ENCODE results near the gene AARS2.
"Not testable (repeated sequence)": the region's sequence is repeated elsewhere in the genome, so short reads cannot be mapped to it uniquely, and the experiment has no call there.

The AARS2 gene

DNA sequence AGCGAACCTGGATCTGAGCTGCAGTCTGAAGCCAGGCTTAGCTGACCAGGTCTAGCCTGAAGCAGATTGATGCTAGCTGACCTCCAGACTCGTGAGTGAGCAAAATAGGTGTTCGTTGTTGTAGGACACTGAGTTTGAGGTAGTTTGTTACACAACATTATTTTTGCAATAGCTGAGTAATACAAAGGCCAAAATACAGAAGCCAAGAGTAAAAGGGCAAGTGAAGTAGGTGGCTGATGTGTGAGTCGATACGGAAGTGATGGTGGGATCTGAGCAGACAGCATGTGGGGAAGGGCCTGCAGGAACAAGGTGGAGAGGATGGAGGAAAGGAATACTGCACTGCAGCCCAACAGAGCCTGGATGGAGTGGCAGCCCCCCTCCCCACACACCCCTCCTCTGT lies 20.8 kb upstream of the AARS2 start:
- no peak overlapping the region for H3K27ac Mint-ChIP-seq
- H3K36me3 Mint-ChIP-seq (ENCODE audit: low read depth): no peaks in the 10 kb centered on the region
- peaks cover 6% of the 10 kb centered on the region for H3K4me1 Mint-ChIP-seq
- H3K4me3 Mint-ChIP-seq: no peak overlapping the region
- H3K27me3 Mint-ChIP-seq (ENCODE audit: low read depth): peaks cover 29% of the 10 kb centered on the region
- TF ChIP-seq, protein P1, sequence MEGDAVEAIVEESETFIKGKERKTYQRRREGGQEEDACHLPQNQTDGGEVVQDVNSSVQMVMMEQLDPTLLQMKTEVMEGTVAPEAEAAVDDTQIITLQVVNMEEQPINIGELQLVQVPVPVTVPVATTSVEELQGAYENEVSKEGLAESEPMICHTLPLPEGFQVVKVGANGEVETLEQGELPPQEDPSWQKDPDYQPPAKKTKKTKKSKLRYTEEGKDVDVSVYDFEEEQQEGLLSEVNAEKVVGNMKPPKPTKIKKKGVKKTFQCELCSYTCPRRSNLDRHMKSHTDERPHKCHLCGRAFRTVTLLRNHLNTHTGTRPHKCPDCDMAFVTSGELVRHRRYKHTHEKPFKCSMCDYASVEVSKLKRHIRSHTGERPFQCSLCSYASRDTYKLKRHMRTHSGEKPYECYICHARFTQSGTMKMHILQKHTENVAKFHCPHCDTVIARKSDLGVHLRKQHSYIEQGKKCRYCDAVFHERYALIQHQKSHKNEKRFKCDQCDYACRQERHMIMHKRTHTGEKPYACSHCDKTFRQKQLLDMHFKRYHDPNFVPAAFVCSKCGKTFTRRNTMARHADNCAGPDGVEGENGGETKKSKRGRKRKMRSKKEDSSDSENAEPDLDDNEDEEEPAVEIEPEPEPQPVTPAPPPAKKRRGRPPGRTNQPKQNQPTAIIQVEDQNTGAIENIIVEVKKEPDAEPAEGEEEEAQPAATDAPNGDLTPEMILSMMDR (IDR thresholded peaks at IDR 0.05; ENCODE audit: unreplicated experiment in 3 of 3): no peak
- no peaks in the 10 kb centered on the region for H3K9me3 Mint-ChIP-seq

DNA sequence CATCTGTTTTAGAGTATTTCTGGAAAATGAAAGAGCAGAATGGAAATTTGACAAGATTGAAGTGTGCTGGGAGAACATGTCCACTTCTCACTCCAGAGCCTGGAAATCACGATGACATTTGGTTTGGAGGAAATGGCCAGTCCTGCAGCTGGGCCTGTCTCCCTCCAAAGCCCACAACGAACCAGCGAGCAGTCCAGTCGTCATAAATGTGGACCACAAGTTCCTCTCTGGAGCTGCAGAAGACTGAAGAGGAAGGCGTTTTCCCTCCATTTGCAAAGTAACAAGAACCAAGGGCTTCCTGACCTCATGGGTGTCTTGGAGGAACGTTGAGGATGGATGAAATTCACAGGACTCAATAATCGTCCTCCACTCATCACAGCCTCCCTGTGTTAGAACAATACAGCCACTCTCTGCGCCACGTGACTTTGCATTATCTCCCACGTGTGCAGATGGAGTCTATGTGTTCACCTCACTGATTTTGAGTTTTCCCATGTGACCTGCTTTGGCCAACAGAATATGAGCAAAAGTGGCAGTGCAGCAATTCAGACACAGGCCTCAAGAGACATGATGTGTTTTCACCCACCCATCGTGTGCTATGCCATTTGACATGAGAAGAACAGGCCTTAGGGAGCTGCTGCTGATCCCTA lies 20.2 kb upstream of the AARS2 start:
- Mint-ChIP-seq H3K27me3 (ENCODE audit: low read depth) (peaks cover 29% of the 10 kb centered on the region), H3K9me3 (no peaks in the 10 kb centered on the region), H3K27ac (no peak overlapping the region), H3K4me1 (peaks cover 1% of the 10 kb centered on the region), H3K4me3 (no peak overlapping the region), H3K36me3 (ENCODE audit: low read depth) (no peaks in the 10 kb centered on the region)
- TF ChIP-seq, protein P1 (IDR thresholded peaks at IDR 0.05; ENCODE audit: unreplicated experiment in 3 of 3): no peak

DNA sequence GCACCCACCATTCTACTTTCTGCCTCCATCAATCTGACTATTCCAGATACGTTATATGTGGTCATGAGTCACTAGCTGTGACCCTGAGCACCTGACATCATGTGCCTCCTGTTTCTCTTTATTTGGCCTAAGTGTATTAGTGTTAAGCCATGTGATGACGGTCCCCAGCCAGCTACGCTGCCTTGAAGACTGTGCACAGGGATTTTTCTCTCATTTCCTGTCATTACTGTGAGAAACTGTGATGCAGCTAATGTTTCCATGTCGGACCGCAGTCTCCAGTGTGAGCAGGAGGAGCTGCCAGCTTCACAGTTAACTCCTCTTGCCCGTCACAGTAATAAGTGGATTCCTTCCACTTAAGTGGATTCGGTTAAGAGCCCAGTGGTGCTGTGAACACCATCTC lies 19.4 kb upstream of the AARS2 start:
- H3K4me3 Mint-ChIP-seq: no peak overlapping the region
- H3K36me3 Mint-ChIP-seq (ENCODE audit: low read depth): no peaks in the 10 kb centered on the region
- no peaks in the 10 kb centered on the region for H3K4me1 Mint-ChIP-seq
- H3K27me3 Mint-ChIP-seq (ENCODE audit: low read depth): peaks cover 31% of the 10 kb centered on the region
- TF ChIP-seq, protein P1 (IDR thresholded peaks at IDR 0.05; ENCODE audit: unreplicated experiment in 3 of 3): no peak
- H3K27ac Mint-ChIP-seq: no peak overlapping the region
- H3K9me3 Mint-ChIP-seq: no peaks in the 10 kb centered on the region

DNA sequence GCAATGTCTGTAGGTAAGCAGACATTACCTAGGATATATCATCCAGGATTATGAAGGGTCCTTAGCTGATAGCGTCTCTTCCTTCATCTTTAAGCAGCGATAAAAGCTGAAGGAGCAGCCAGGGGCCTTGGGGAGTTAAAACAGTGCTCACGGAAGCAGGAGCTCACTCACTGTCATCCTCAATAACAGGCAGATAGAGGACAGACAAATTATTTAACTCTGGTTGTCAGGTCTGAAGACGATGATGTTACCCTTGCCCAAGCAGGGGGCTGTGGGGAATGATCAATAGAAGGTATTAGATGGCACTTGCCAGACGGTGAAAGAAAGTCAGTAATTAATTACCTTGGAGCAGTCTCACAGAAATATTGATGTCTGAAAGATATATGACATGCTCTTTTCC lies 16.7 kb upstream of the AARS2 start:
- Mint-ChIP-seq H3K36me3 (ENCODE audit: low read depth) (no peaks in the 10 kb centered on the region), H3K4me1 (no peaks in the 10 kb centered on the region), H3K4me3 (no peak overlapping the region), H3K27me3 (ENCODE audit: low read depth) (peaks cover 29% of the 10 kb centered on the region), H3K27ac (no peak overlapping the region), H3K9me3 (no peaks in the 10 kb centered on the region)
- TF ChIP-seq, protein P1 (IDR thresholded peaks at IDR 0.05; ENCODE audit: unreplicated experiment in 3 of 3): no peak

DNA sequence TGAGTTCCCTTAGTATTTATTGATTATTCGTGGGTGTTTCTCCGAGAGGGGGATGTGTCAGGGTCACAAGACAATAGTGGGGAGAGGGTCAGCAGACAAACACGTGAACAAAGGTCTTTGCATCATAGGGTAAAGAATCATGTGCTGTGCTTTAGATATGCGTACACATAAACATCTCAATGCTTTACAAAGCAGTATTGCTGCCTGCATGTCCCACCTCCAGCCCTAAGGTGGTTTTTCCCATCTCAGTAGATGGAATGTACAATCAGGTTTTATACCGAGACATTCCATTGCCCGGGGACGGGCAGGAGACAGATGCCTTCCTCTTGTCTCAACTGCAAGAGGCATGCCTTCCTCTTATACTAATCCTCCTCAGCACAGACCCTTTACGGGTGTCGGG lies 15.1 kb upstream of the AARS2 start:
- H3K4me3 Mint-ChIP-seq; H3K36me3 Mint-ChIP-seq (ENCODE audit: low read depth); H3K4me1 Mint-ChIP-seq: not testable (repeated sequence)

DNA sequence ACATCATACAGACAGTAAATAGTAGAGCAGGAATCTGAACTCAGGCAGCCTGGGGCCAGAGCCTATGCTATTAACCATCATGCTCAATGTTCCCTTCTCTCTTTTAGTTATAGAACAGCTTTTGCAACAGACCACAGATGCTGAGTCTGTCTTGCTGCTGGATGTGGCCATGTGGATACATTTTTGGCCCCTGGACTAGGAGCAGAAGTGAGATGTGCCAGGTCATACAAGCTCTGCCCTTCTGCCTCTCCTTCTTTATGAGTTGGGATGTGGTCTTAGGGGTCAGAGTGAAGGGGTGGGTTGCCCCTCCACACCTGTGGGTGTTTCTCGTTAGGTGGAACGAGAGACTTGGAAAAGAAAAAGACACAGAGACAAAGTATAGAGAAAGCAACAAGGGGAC lies 14.6 kb upstream of the AARS2 start:
- no peaks in the 10 kb centered on the region for H3K9me3 Mint-ChIP-seq
- H3K27me3 Mint-ChIP-seq (ENCODE audit: low read depth): peaks cover 27% of the 10 kb centered on the region
- H3K36me3 Mint-ChIP-seq (ENCODE audit: low read depth): no peaks in the 10 kb centered on the region
- TF ChIP-seq, protein P1 (IDR thresholded peaks at IDR 0.05; ENCODE audit: unreplicated experiment in 3 of 3): no peak
- no peak overlapping the region for H3K4me3 Mint-ChIP-seq
- no peak overlapping the region for H3K27ac Mint-ChIP-seq
- H3K4me1 Mint-ChIP-seq: no peaks in the 10 kb centered on the region

More for the DNA sequence above, 15.1 kb upstream of the AARS2 start:
- peaks cover 25% of the 10 kb centered on the region for H3K27me3 Mint-ChIP-seq (ENCODE audit: low read depth)
- not testable (repeated sequence) for H3K27ac Mint-ChIP-seq, H3K9me3 Mint-ChIP-seq
